Measurements from ENCODE around the gene DNAJC5. TPM values are rescaled to one million over a fixed set of nuclear protein-coding genes. Genes with fewer than 3 reads are reported as not detected.

The DNAJC5 gene
- total RNA-seq, 1 experiment from 2014 or later, result 45.0 TPM

DNA sequence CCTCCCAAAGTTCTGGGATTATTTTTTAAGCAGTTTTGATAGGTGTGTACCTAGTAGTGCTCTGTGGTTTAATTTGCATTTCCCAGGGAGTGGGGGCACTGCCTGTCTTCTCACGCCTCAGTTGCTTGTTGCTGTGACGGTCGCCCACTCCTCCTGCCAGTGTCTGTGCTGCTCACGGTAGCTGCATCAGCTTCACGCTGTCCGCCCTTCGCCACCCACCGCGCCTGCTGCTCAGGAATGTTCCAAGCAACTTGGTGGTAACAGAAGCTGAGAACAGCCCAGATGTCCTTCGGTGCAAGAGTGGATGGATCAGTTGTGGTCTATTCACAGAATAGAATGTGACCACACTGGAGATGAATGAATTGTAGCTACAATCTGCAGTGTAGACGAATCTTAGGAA lies 22.9 kb downstream of the DNAJC5 start:
- no peak for TF ChIP-seq CTCF (IDR thresholded peaks at IDR 0.05; ENCODE audit: unreplicated experiment)
- CTCF ChIA-PET, result interaction anchor here (1.0 to 1.3 kb wide), 2 partner anchors 131 to 375 kb away, joined by 3 to 5 read pairs; no protein-coding TSS in a partner anchor
- peaks cover 47% of the 10 kb centered on the region for H3K36me3 Mint-ChIP-seq (ENCODE audit: insufficient read depth, unreplicated experiment)
- no TSS peak for BruUV-seq (replicated peaks)
- peaks cover 6% of the 10 kb centered on the region for H3K4me1 Mint-ChIP-seq (ENCODE audit: insufficient read depth, unreplicated experiment)
- H3K27me3 Mint-ChIP-seq (ENCODE audit: insufficient read depth, unreplicated experiment), result no peaks in the 10 kb centered on the region
- no peak overlapping the region for H3K4me3 Mint-ChIP-seq (ENCODE audit: unreplicated experiment)
- no peaks in the 10 kb centered on the region for H3K9me3 Mint-ChIP-seq (ENCODE audit: unreplicated experiment)
- no peak for DNase-seq (ENCODE audit: unreplicated experiment)
- POLR2A ChIA-PET, result interaction anchor here (1.0 to 1.1 kb wide), 2 partner anchors 37 to 53 kb away, joined by 3 to 4 read pairs; partner anchors contain the start of gene TPD52L2
- intact Hi-C loops (cut with micrococcal nuclease), result no loop called here
- H3K27ac Mint-ChIP-seq (ENCODE audit: low read depth, unreplicated experiment), result no peak overlapping the region

DNA sequence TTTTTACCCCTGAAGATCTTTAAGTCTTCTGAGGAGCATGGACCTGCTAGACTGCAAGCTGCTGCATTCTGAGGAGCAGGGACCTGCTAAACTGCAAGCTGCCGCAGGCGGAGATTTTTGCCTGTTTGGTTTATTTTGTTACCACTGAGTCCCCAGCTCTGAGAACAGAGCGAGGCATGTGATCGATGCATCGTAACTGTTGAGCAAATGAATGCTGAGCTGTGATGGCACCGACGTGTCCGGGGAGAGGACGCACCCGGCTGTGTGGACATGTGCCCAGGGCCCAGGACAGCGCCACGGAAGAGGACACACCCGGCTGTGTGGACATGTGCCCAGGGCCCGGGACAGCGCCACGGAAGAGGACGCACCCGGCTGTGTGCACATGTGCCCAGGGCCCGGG lies 24.2 kb downstream of the DNAJC5 start:
- no peak overlapping the region for H3K27ac Mint-ChIP-seq (ENCODE audit: low read depth, unreplicated experiment)
- POLR2A ChIA-PET, result interaction anchor here (0.6 to 1.1 kb wide), 3 partner anchors 16 to 54 kb away, joined by 3 to 4 read pairs (median 4); partner anchors contain the start of gene TPD52L2
- intact Hi-C loops (cut with micrococcal nuclease), result no loop called here
- H3K4me3 Mint-ChIP-seq (ENCODE audit: unreplicated experiment), result no peak overlapping the region
- CTCF ChIA-PET, result interaction anchor here (0.5 to 0.8 kb wide), 3 partner anchors 8 to 97 kb away, joined by 3 read pairs; no protein-coding TSS in a partner anchor
- H3K4me1 Mint-ChIP-seq (ENCODE audit: insufficient read depth, unreplicated experiment), result no peaks in the 10 kb centered on the region
- no peaks in the 10 kb centered on the region for H3K9me3 Mint-ChIP-seq (ENCODE audit: unreplicated experiment)
- BruUV-seq (replicated peaks), result no TSS peak
- H3K36me3 Mint-ChIP-seq (ENCODE audit: insufficient read depth, unreplicated experiment), result peaks cover 54% of the 10 kb centered on the region
- no peaks in the 10 kb centered on the region for H3K27me3 Mint-ChIP-seq (ENCODE audit: insufficient read depth, unreplicated experiment)
- no peak for DNase-seq (ENCODE audit: unreplicated experiment)
- no peak for TF ChIP-seq CTCF (IDR thresholded peaks at IDR 0.05; ENCODE audit: unreplicated experiment)

GRCh38 chr20:63920226-63920625 lies 25.3 kb downstream of the DNAJC5 start:
- TF ChIP-seq CTCF (IDR thresholded peaks at IDR 0.05; ENCODE audit: unreplicated experiment), result no peak

GRCh38 chr20:63923651-63924050 lies 28.7 kb downstream of the DNAJC5 start:
- no peak for TF ChIP-seq CTCF (IDR thresholded peaks at IDR 0.05; ENCODE audit: unreplicated experiment)
- POLR2A ChIA-PET, result interaction anchor here (0.6 to 3.2 kb wide), 5 partner anchors 12 to 1541 kb away, joined by 3 to 12 read pairs (median 3); partner anchors contain the start of genes PRPF6 and TCEA2
- BruUV-seq (replicated peaks), result no TSS peak
- intact Hi-C loops (cut with micrococcal nuclease), result no loop called here
- Mint-ChIP-seq H3K36me3 (ENCODE audit: insufficient read depth, unreplicated experiment) (peaks cover 65% of the 10 kb centered on the region), H3K27me3 (ENCODE audit: insufficient read depth, unreplicated experiment) (no peaks in the 10 kb centered on the region), H3K9me3 (ENCODE audit: unreplicated experiment) (no peaks in the 10 kb centered on the region), H3K4me3 (ENCODE audit: unreplicated experiment) (no peak overlapping the region), H3K27ac (ENCODE audit: low read depth, unreplicated experiment) (peak overlapping the region; percentile 7), H3K4me1 (ENCODE audit: insufficient read depth, unreplicated experiment) (no peaks in the 10 kb centered on the region)
- CTCF ChIA-PET, result no interaction called here
- no peak for DNase-seq (ENCODE audit: unreplicated experiment)

More at GRCh38 chr20:63920226-63920625, 25.3 kb downstream of the DNAJC5 start:
- Mint-ChIP-seq H3K4me3 (ENCODE audit: unreplicated experiment) (no peak overlapping the region), H3K4me1 (ENCODE audit: insufficient read depth, unreplicated experiment) (no peaks in the 10 kb centered on the region), H3K9me3 (ENCODE audit: unreplicated experiment) (no peaks in the 10 kb centered on the region), H3K27me3 (ENCODE audit: insufficient read depth, unreplicated experiment) (no peaks in the 10 kb centered on the region), H3K27ac (ENCODE audit: low read depth, unreplicated experiment) (no peak overlapping the region), H3K36me3 (ENCODE audit: insufficient read depth, unreplicated experiment) (peaks cover 55% of the 10 kb centered on the region)
- ChIA-PET POLR2A (no interaction called here), CTCF (no interaction called here)
- no TSS peak for BruUV-seq (replicated peaks)
- intact Hi-C loops (cut with micrococcal nuclease), result no loop called here
- DNase-seq (ENCODE audit: unreplicated experiment), result no peak

Data from MCF 10A (cell line).